ENCODE measurements around the gene TEX11.

DNA sequence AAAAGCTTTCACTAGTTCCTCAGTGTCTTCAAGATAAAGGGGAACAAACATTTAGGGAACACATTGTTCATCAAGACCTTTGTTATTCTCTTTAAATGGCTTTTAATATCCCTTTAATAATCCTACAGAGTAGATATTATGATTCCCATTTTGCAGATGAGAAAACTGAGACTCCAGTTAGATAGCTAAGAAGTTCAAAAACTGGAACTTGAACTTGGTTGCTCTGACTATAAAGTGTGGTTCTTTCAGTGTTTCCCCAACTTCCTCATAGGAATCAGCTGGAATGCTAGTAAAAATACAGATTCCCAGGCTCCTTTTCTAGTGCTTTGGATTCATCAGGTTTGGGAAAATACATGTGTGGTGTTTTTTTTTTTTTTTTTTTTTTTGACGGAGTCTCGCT is 426.2 kb downstream of the TEX11 start:
- TF ChIP-seq CTCF (IDR thresholded peaks at IDR 0.05) = no peak
- TF ChIP-seq POLR2A (IDR thresholded peaks at IDR 0.05; ENCODE audit: low read depth) = no peak
- no peak for TF ChIP-seq EP300 (IDR thresholded peaks at IDR 0.05)
- TF ChIP-seq POLR2AphosphoS5 (IDR thresholded peaks at IDR 0.05) = no peak

Measured in esophagus muscularis mucosa (tissue), 4 donors.